Measurements from ENCODE around the gene PDZD4. TPM values are rescaled to one million over a fixed set of nuclear protein-coding genes. Genes with fewer than 3 reads are reported as not detected.

The PDZD4 gene
- polyA plus RNA-seq, 3 donors, result 0.11 TPM; not detected in 2

GRCh38 chrX:153776611-153777045 is 53.7 kb downstream of the PDZD4 start:
- H3K4me2 ChIP-seq (replicated peaks; ENCODE audit: extremely low read depth, low read length, poor library complexity, severe bottlenecking), result no peak overlapping the region
- Mint-ChIP-seq H3K27me3 (ENCODE audit: low read depth in 3 of 3) (peaks cover 13 to 25% (median 15%) of the 10 kb centered on the region in 3 donors), H3K4me3 (no peak overlapping the region), H3K9me3 (peaks cover 0 to 13% (median 2%) of the 10 kb centered on the region in 7 donors), H3K27ac (no peak overlapping the region), H3K4me1 (no peaks in the 10 kb centered on the region), H3K36me3 (no peaks in the 10 kb centered on the region)
- TF ChIP-seq CTCF (IDR thresholded peaks at IDR 0.05), result no peak
- H3K4me3 ChIP-seq (replicated peaks in 1 of 3; ENCODE audit: low read depth in 2 of 3, low read length in 3 of 3), result no peak overlapping the region
- no peak overlapping the region for H3K9ac ChIP-seq (ENCODE audit: insufficient read depth, low read length, poor library complexity, severe bottlenecking)
- no peaks in the 10 kb centered on the region for H3K36me3 ChIP-seq (replicated peaks in 1 of 2; ENCODE audit: control insufficient read depth in 1 of 2, insufficient read depth in 2 of 2, low read length in 2 of 2)
- H2AFZ ChIP-seq (ENCODE audit: insufficient read depth, low read depth, low read length, poor library complexity, severe bottlenecking), result no peak overlapping the region
- no peaks in the 10 kb centered on the region for H3K9me3 ChIP-seq (replicated peaks in 1 of 2; ENCODE audit: control insufficient read depth in 1 of 2, insufficient read depth in 1 of 2, low read length in 2 of 2)
- intact Hi-C loops (cut with micrococcal nuclease), result no loop called here
- no peaks in the 10 kb centered on the region for H3K4me1 ChIP-seq (ENCODE audit: control insufficient read depth in 1 of 2, insufficient read depth in 2 of 2, low read length in 2 of 2)
- H3K27ac ChIP-seq (ENCODE audit: low read depth in 1 of 2, low read length in 2 of 2), result no peak overlapping the region
- peaks cover 0 to 17% of the 10 kb centered on the region in 2 donors for H3K27me3 ChIP-seq (ENCODE audit: control insufficient read depth in 2 of 2, insufficient read depth in 2 of 2, low read length in 2 of 2)
- WGBS (ENCODE audit: insufficient coverage), result 72% methylated on average over 5 of the region's 22 CpGs
- no peaks in the 10 kb centered on the region for H3K79me2 ChIP-seq (ENCODE audit: insufficient read depth, low read length)
- DNase-seq, result no peak
- no peaks in the 10 kb centered on the region for H4K20me1 ChIP-seq (ENCODE audit: insufficient read depth, low read length)

DNA sequence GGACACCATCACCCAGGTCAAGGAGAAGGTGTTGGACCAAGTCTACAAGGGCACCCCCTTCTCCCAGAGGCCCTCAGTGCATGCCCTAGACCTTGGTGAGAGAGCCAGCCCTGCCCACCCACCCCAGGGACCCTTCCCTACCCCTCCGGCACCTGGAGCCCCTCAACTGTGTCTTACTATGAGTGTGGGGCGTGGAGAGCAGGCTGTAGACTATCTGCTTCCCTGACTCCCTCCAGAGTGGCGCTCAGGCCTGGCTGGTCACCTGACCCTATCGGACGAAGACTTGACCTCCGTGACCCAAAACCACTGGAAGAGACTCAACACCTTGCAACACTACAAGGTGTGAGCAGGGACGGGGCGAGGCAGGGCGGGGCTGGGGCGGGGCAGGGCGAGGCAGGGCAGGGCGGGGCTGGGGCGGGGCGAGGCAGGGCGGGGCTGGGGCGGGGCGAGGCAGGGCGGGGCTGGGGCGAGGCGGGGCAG is 54.2 kb downstream of the PDZD4 start:
- Histone ChIP-seq H3K9ac (ENCODE audit: insufficient read depth, low read length, poor library complexity, severe bottlenecking) (no peak overlapping the region), H3K79me2 (ENCODE audit: insufficient read depth, low read length) (no peaks in the 10 kb centered on the region), H3K4me3 (replicated peaks in 1 of 3; ENCODE audit: low read depth in 2 of 3, low read length in 3 of 3) (no peak overlapping the region), H2AFZ (ENCODE audit: insufficient read depth, low read depth, low read length, poor library complexity, severe bottlenecking) (no peak overlapping the region), H3K27ac (ENCODE audit: low read depth in 1 of 2, low read length in 2 of 2) (no peak overlapping the region), H3K27me3 (ENCODE audit: control insufficient read depth in 2 of 2, insufficient read depth in 2 of 2, low read length in 2 of 2) (peaks cover 0 to 12% of the 10 kb centered on the region in 2 donors), H3K4me2 (replicated peaks; ENCODE audit: extremely low read depth, low read length, poor library complexity, severe bottlenecking) (no peak overlapping the region), H3K36me3 (replicated peaks in 1 of 2; ENCODE audit: control insufficient read depth in 1 of 2, insufficient read depth in 2 of 2, low read length in 2 of 2) (no peaks in the 10 kb centered on the region), H3K9me3 (replicated peaks in 1 of 2; ENCODE audit: control insufficient read depth in 1 of 2, insufficient read depth in 1 of 2, low read length in 2 of 2) (no peaks in the 10 kb centered on the region), H3K4me1 (ENCODE audit: control insufficient read depth in 1 of 2, insufficient read depth in 2 of 2, low read length in 2 of 2) (no peaks in the 10 kb centered on the region), H4K20me1 (ENCODE audit: insufficient read depth, low read length) (no peaks in the 10 kb centered on the region)
- H3K27ac Mint-ChIP-seq, result no peak overlapping the region
- no peak for TF ChIP-seq CTCF (IDR thresholded peaks at IDR 0.05)
- no peak overlapping the region for H3K4me3 Mint-ChIP-seq
- intact Hi-C loops (cut with micrococcal nuclease), result no loop called here
- WGBS (ENCODE audit: insufficient coverage), result no CpG with 5 or more reads among the region's 20 CpGs
- no peaks in the 10 kb centered on the region for H3K36me3 Mint-ChIP-seq
- no peaks in the 10 kb centered on the region for H3K4me1 Mint-ChIP-seq
- H3K9me3 Mint-ChIP-seq, result peaks cover 0 to 13% (median 2%) of the 10 kb centered on the region in 7 donors
- peaks cover 11 to 20% (median 11%) of the 10 kb centered on the region in 3 donors for H3K27me3 Mint-ChIP-seq (ENCODE audit: low read depth in 3 of 3)
- no peak for DNase-seq
